HL-60 (cell line): Measurements from ENCODE around the gene PPP6R3.
A peak's percentile ranks its signal among the peaks of the same experiment; 100 is the strongest.

ENCODE experiments used
- DNase-seq, 2 experiments: peaks; one replicate each; pipeline ENCODE4 v3.0.0-alpha.2; 2010 to 2020; ENCODE audit warnings: low read depth in 1 of 2, low spot score in 1 of 2
- H3K27ac ChIP-seq: fragments of 250-450 bp; sonication (Bioruptor Pico); replicated peaks from 2 replicates; pipeline ENCODE4 v1.5.1; 2020; ENCODE audit warnings: mild to moderate bottlenecking, moderate library complexity
- H3K27me3 ChIP-seq: fragments of 250-450 bp; sonication (Bioruptor Pico); 2 replicates; pipeline ENCODE4 v1.5.1; 2021; ENCODE audit warnings: mild to moderate bottlenecking, moderate library complexity; ENCODE audit not compliant: insufficient read depth, poor library complexity, severe bottlenecking
- H3K4me3 ChIP-seq: replicated peaks from 2 replicates; pipeline ENCODE4 v1.5.1; 2011; ENCODE audit warnings: mild to moderate bottlenecking, control low read depth, low read length; ENCODE audit not compliant: insufficient read depth
- GABPA ChIP-seq: IDR thresholded peaks from 2 replicates; pipeline ENCODE4 v1.6.1; 2012; ENCODE audit warnings: low read depth
- POLR2AphosphoS5 ChIP-seq: IDR thresholded peaks from 2 replicates; pipeline ENCODE4 v1.6.1; 2012; ENCODE audit warnings: low read depth
- SPI1 ChIP-seq: IDR thresholded peaks from 2 replicates; pipeline ENCODE4 v1.6.1; 2012; ENCODE audit warnings: low read depth, mild to moderate bottlenecking, borderline replicate concordance
- TF ChIP-seq, protein P1 (sequence below): IDR thresholded peaks from 2 replicates; pipeline ENCODE4 v1.6.1; 2012; ENCODE audit warnings: low read depth; ENCODE audit not compliant: insufficient replicate concordance
- TF ChIP-seq, protein P2 (sequence below): IDR thresholded peaks from one replicate; pipeline ENCODE4 v1.5.1; 2011; ENCODE audit warnings: low read length, control low read depth, inconsistent platforms; ENCODE audit not compliant: insufficient read depth

The PPP6R3 gene

DNA sequence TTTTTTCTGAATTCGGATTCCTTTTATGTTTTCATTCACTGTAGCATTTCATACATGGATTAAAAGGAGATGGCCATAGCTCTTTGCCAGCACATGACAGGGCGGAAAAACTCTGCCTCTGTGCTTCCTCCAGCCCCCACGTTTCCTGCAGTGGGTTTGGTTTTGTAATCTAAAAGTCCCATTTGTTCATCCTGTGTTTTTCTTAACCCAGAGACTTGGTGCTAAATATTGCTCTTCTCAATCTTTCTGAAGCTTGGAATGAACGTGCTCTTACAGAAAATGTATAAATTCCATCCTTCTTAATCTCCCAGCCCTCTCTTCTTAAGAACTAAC, 89.9 kb downstream of the PPP6R3 start:
- Histone ChIP-seq H3K27me3 (no peaks in the 10 kb centered on the region), H3K4me3 (no peak overlapping the region), H3K27ac (peak overlapping the region; percentile 47)
- TF ChIP-seq, protein P1, sequence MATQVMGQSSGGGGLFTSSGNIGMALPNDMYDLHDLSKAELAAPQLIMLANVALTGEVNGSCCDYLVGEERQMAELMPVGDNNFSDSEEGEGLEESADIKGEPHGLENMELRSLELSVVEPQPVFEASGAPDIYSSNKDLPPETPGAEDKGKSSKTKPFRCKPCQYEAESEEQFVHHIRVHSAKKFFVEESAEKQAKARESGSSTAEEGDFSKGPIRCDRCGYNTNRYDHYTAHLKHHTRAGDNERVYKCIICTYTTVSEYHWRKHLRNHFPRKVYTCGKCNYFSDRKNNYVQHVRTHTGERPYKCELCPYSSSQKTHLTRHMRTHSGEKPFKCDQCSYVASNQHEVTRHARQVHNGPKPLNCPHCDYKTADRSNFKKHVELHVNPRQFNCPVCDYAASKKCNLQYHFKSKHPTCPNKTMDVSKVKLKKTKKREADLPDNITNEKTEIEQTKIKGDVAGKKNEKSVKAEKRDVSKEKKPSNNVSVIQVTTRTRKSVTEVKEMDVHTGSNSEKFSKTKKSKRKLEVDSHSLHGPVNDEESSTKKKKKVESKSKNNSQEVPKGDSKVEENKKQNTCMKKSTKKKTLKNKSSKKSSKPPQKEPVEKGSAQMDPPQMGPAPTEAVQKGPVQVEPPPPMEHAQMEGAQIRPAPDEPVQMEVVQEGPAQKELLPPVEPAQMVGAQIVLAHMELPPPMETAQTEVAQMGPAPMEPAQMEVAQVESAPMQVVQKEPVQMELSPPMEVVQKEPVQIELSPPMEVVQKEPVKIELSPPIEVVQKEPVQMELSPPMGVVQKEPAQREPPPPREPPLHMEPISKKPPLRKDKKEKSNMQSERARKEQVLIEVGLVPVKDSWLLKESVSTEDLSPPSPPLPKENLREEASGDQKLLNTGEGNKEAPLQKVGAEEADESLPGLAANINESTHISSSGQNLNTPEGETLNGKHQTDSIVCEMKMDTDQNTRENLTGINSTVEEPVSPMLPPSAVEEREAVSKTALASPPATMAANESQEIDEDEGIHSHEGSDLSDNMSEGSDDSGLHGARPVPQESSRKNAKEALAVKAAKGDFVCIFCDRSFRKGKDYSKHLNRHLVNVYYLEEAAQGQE: no peak
- no peak for TF ChIP-seq POLR2AphosphoS5
- no peak for TF ChIP-seq SPI1
- no peak for TF ChIP-seq GABPA
- TF ChIP-seq, protein P2, sequence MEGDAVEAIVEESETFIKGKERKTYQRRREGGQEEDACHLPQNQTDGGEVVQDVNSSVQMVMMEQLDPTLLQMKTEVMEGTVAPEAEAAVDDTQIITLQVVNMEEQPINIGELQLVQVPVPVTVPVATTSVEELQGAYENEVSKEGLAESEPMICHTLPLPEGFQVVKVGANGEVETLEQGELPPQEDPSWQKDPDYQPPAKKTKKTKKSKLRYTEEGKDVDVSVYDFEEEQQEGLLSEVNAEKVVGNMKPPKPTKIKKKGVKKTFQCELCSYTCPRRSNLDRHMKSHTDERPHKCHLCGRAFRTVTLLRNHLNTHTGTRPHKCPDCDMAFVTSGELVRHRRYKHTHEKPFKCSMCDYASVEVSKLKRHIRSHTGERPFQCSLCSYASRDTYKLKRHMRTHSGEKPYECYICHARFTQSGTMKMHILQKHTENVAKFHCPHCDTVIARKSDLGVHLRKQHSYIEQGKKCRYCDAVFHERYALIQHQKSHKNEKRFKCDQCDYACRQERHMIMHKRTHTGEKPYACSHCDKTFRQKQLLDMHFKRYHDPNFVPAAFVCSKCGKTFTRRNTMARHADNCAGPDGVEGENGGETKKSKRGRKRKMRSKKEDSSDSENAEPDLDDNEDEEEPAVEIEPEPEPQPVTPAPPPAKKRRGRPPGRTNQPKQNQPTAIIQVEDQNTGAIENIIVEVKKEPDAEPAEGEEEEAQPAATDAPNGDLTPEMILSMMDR: no peak
- DNase-seq: peak in 1 of 2 experiments; percentile 65

DNA sequence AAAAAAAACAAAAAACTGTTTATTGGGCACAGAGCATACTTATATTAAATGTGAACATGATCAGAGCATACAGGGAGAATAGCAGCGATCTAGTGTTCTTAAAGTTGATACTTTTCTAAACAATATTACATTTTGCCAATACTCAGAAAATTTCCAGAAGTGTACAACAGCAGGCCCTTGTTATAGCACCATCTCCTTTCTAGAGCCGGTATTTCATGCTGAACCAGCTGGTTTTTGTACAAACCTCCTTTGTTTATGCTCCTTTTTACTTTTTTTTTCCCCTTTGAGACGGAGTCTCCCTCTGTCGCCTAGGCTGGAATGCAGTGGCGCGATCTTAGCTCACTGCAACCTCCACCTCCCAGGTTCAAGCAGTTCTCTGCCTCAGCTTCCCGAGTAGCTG, 90.7 kb downstream of the PPP6R3 start:
- TF ChIP-seq SPI1 (no peak), GABPA (no peak), POLR2AphosphoS5 (no peak)
- TF ChIP-seq, protein P2: no peak
- TF ChIP-seq, protein P1: no peak
- Histone ChIP-seq H3K27me3 (no peaks in the 10 kb centered on the region), H3K27ac (peak overlapping the region; percentile 13; the same call in 1 of the 2 replicates), H3K4me3 (no peak overlapping the region)
- no peak for DNase-seq

DNA sequence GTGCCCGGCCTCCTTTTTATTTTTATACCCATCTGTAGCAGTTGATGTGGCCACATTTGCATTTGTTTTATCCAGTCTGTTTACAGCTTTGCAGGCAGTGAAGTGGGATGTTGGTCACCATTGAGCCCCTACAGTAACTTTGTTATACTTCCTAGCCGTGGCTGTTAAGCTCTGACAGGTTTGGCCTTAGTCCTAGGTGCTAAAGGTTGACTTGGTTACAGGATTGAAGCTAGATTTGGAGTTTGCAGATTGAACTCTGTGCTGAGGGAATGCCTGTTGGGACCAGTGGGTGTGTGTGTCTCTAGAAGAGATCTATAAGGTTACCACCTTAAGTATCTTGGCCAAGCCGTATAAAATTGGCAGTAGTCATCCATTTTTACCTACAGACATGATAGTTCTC, 91.2 kb downstream of the PPP6R3 start:
- H3K27me3 ChIP-seq: no peaks in the 10 kb centered on the region
- H3K4me3 ChIP-seq: no peak overlapping the region
- no peak for TF ChIP-seq SPI1
- TF ChIP-seq, protein P2: no peak
- TF ChIP-seq, protein P1: no peak
- no peak for TF ChIP-seq POLR2AphosphoS5
- TF ChIP-seq GABPA: no peak
- peak overlapping the region; percentile 44 for H3K27ac ChIP-seq
- no peak for DNase-seq
